HUES48 (cell line): ENCODE data around the gene RPS6KA2.

Experiments used
- H3K27ac ChIP-seq: one replicate; pipeline ENCODE4 v1.7.0; 2013; ENCODE audit warnings: low read depth, low read length, inconsistent platforms
- H3K27me3 ChIP-seq: 2 replicates; pipeline ENCODE4 v1.6.1; 2013; ENCODE audit warnings: mild to moderate bottlenecking, low read length; ENCODE audit not compliant: control insufficient read depth, insufficient read depth
- H3K36me3 ChIP-seq: 2 replicates; pipeline ENCODE4 v1.6.1; 2013; ENCODE audit warnings: low read length; ENCODE audit not compliant: control insufficient read depth, insufficient read depth
- H3K4me1 ChIP-seq: 2 replicates; pipeline ENCODE4 v1.6.1; 2013; ENCODE audit warnings: mild to moderate bottlenecking, low read length; ENCODE audit not compliant: control insufficient read depth, insufficient read depth
- H3K4me3 ChIP-seq: 2 replicates; pipeline ENCODE4 v1.5.1; 2013; ENCODE audit warnings: mild to moderate bottlenecking, low read depth, low read length
- H3K9ac ChIP-seq: 2 replicates; pipeline ENCODE4 v1.6.1; 2013; ENCODE audit warnings: mild to moderate bottlenecking, low read depth, low read length, moderate library complexity
- H3K9me3 ChIP-seq: 2 replicates; pipeline ENCODE4 v1.6.1; 2013; ENCODE audit warnings: low read length; ENCODE audit not compliant: control insufficient read depth, insufficient read depth

RPS6KA2 gene

DNA sequence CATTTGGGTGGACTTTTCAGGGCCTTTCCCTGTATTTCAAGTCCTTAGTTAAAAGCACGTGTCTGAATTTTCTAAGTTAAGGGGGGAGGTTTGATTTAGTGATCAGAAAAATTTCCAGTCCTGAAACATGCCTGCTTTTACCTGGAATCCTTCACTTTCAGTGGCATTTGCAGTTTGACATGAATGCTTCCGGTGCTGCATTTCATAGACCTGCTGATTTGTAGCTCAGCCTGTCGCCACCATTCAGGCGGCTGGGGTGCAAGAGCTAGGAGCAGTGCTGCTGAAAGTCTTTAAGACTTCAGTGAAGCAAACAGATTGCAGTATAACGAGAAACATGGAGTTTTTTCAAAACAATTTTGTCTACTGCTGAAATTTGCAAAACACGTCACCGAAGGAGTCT, 14.0 kb downstream of the RPS6KA2 start:
- H3K27ac ChIP-seq = no peak overlapping the region
- H3K9ac ChIP-seq = no peak overlapping the region
- no peaks in the 10 kb centered on the region for H3K27me3 ChIP-seq
- peaks cover 1% of the 10 kb centered on the region; the same call in 1 of the 2 replicates for H3K36me3 ChIP-seq
- no peak overlapping the region for H3K4me3 ChIP-seq
- peaks cover 14% of the 10 kb centered on the region for H3K4me1 ChIP-seq
- no peaks in the 10 kb centered on the region for H3K9me3 ChIP-seq

DNA sequence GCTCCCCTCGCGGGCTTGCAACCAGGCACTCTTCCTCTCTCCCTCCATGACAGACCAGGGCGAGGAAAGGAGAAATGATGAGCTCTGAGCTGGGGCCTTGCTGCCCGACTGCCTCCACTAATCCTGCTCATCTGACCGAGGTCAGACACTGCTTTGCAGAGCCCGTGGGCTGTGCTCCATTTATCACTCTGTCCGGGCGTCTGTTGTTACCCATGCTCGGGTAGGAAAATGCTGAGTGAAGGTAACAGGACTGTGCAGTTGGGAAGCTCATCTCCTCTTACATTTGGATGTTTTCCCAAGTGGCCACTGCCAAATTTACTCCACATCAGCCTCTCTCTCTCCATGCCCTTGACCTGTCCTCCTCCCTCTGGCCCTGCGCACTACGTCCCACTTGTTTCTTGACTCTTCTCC, 14.6 kb downstream of the RPS6KA2 start:
- Histone ChIP-seq H3K4me1 (peaks cover 14% of the 10 kb centered on the region), H3K9ac (no peak overlapping the region), H3K9me3 (no peaks in the 10 kb centered on the region), H3K36me3 (no peaks in the 10 kb centered on the region), H3K4me3 (no peak overlapping the region), H3K27ac (no peak overlapping the region), H3K27me3 (no peaks in the 10 kb centered on the region)

DNA sequence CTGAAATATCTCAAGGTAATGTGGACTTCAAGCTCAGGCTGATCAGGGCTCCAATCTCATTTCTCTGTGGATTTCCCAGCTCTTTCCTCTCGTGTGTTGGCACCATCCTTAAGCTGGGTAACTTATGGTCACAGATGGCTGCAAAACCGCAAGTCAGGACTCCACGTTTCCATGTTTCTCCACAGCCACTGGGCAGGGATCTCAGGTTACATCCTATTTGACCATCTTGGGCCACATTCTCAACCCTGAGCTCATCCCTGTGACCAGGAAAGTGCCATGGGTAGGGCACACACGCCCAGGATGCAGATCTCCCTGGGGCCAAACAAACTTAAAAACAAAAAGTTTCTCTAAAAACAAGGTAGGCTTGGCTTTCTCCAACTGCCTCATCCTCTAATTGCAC, 15.4 kb downstream of the RPS6KA2 start:
- Histone ChIP-seq H3K27me3 (no peaks in the 10 kb centered on the region), H3K36me3 (no peaks in the 10 kb centered on the region), H3K9ac (no peak overlapping the region), H3K4me3 (no peak overlapping the region), H3K27ac (no peak overlapping the region), H3K9me3 (no peaks in the 10 kb centered on the region), H3K4me1 (peaks cover 14% of the 10 kb centered on the region)

DNA sequence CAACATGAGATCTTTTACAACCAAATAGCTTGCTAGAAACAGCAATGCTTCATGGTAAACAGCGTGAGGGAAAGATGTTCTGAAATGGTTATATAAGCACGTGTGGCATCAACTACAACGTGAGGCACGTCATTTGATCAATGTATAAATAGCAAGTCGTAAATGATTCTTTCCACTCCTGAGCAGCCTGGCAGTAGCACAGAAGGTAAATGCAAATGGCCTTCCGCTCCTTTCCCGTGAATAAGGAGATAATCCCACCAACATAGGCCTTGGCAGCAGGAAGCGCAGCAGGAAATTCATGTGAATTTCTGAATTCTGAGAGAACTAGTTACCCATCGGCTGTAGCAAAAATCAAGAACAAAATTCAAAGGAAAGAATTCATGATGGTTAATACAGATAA, 17.0 kb downstream of the RPS6KA2 start:
- Histone ChIP-seq H3K27me3 (no peaks in the 10 kb centered on the region), H3K4me1 (peaks cover 13% of the 10 kb centered on the region), H3K9ac (no peak overlapping the region), H3K9me3 (no peaks in the 10 kb centered on the region), H3K27ac (no peak overlapping the region), H3K36me3 (no peaks in the 10 kb centered on the region), H3K4me3 (no peak overlapping the region)

DNA sequence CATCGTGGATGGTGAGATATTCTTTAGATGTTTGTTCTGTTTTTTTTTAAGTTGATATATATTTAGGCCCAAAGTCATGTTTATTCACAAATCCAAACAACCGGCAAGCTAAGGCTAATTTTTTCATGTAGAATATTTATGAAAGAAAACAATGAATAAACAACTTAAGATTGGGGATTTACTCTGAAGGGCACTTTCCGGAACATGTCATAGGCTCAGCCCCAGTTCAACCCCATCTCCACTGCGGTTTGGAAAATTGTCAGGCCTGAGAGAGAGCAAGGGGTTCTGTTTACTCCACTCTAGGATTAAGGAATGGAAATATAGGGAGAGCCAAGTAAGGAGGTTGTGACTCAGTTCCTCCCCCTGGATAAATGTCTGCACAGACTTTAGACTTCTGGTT, 18.3 kb downstream of the RPS6KA2 start:
- Histone ChIP-seq H3K9me3 (no peaks in the 10 kb centered on the region), H3K4me1 (peaks cover 9% of the 10 kb centered on the region; the same call in 1 of the 2 replicates)

GRCh38 chr6:166605752-166606151, 21.3 kb downstream of the RPS6KA2 start:
- no peak overlapping the region for H3K27ac ChIP-seq

More for the DNA sequence above, 18.3 kb downstream of the RPS6KA2 start:
- Histone ChIP-seq H3K27me3 (no peaks in the 10 kb centered on the region), H3K36me3 (no peaks in the 10 kb centered on the region), H3K4me3 (no peak overlapping the region), H3K9ac (no peak overlapping the region), H3K27ac (no peak overlapping the region)

GRCh38 chr6:166604911-166605310, 22.1 kb downstream of the RPS6KA2 start:
- H3K4me3 ChIP-seq = no peak overlapping the region
- H3K27ac ChIP-seq = no peak overlapping the region
- no peaks in the 10 kb centered on the region for H3K9me3 ChIP-seq
- no peak overlapping the region for H3K9ac ChIP-seq
- no peaks in the 10 kb centered on the region for H3K36me3 ChIP-seq
- no peaks in the 10 kb centered on the region for H3K27me3 ChIP-seq
- H3K4me1 ChIP-seq = peaks cover 6% of the 10 kb centered on the region; the same call in 1 of the 2 replicates

More at GRCh38 chr6:166605752-166606151, 21.3 kb downstream of the RPS6KA2 start:
- H3K9ac ChIP-seq = no peak overlapping the region
- H3K4me1 ChIP-seq = peaks cover 14% of the 10 kb centered on the region; the same call in 1 of the 2 replicates
- H3K4me3 ChIP-seq = no peak overlapping the region
- H3K27me3 ChIP-seq = no peaks in the 10 kb centered on the region
- no peaks in the 10 kb centered on the region for H3K36me3 ChIP-seq
- H3K9me3 ChIP-seq = no peaks in the 10 kb centered on the region

DNA sequence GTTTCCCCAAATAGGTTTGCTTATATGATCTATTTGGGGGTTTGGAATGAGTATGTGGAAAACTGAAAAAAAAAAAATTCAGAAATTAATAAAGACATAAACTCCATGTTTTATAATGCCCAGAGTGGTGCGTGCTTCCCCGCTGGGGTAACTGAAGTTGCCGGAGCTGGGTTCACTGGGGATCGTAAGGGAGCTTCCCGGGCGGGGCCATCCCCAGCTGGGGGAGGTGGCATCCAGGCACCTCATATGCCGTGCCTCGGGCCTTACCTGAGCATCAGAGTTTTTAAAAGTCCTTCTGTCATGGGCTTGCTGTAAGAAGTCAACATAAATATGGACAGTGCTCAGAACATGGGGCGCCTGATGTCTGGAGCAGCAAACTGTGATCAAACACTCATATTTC, 22.7 kb downstream of the RPS6KA2 start:
- Histone ChIP-seq H3K9ac (no peak overlapping the region), H3K4me1 (peaks cover 5% of the 10 kb centered on the region; the same call in 1 of the 2 replicates)

DNA sequence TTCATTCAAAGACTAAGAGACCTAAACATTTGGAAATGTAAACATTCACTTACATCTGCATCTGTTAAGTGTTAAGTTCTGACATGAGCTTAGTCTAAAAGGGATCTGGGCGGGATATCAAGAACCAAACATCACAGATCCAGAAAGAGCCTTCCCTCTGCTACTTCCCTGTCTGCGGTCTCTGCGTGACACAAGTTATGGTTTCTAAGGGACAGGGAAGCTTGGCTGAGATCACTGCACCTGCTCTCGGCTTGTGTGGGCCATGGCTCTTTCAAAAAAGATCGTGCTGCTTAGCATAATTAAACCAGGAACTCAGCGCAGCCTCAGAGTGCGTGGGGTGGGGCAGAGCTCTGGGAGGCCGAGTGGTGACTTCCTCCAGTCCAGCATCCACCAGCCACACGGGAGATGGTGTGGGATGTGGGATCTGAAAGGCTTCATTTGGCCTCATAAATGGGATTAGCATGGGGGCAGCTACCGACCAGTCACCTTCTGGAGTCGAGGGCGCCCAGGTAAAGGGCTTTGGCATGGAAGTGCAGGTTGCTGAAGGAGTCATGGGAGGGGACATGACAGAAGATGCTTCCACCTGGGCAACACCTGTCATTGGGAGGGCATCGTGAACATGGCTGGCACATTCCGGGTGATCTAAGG, 23.9 kb downstream of the RPS6KA2 start:
- no peaks in the 10 kb centered on the region for H3K9me3 ChIP-seq
- no peak overlapping the region for H3K27ac ChIP-seq
- H3K36me3 ChIP-seq = no peaks in the 10 kb centered on the region

More for the DNA sequence above, 22.7 kb downstream of the RPS6KA2 start:
- Histone ChIP-seq H3K36me3 (no peaks in the 10 kb centered on the region), H3K4me3 (no peak overlapping the region), H3K27ac (no peak overlapping the region), H3K27me3 (no peaks in the 10 kb centered on the region), H3K9me3 (no peaks in the 10 kb centered on the region)

GRCh38 chr6:166601956-166602355, 25.1 kb downstream of the RPS6KA2 start:
- Histone ChIP-seq H3K27me3 (no peaks in the 10 kb centered on the region), H3K9me3 (no peaks in the 10 kb centered on the region), H3K9ac (no peak overlapping the region), H3K4me1 (peaks cover 11% of the 10 kb centered on the region), H3K4me3 (no peak overlapping the region), H3K36me3 (no peaks in the 10 kb centered on the region), H3K27ac (no peak overlapping the region)

More for the DNA sequence above, 23.9 kb downstream of the RPS6KA2 start:
- Histone ChIP-seq H3K4me1 (peaks cover 9% of the 10 kb centered on the region), H3K4me3 (no peak overlapping the region), H3K27me3 (no peaks in the 10 kb centered on the region), H3K9ac (no peak overlapping the region)

DNA sequence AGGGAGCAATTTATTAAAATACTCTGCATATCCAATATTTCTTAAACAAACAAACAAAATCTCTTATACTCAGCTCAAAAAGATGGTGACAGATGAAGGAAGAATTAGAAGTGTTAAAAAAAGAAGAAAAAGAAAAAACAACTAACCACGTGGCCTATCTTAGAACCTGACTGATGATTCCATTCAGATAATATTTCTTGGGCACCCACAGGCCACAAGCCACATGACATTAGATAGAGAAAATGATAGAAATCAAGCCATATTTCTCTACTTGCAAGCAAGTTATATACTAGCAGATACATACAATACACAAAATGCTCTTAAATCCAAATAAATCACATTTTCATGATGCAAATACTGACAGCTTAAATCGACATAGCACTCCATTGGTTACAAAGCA, 26.1 kb downstream of the RPS6KA2 start:
- no peaks in the 10 kb centered on the region for H3K36me3 ChIP-seq
- no peak overlapping the region for H3K4me3 ChIP-seq
- no peak overlapping the region for H3K9ac ChIP-seq
- no peaks in the 10 kb centered on the region for H3K9me3 ChIP-seq
- no peak overlapping the region for H3K27ac ChIP-seq
- no peaks in the 10 kb centered on the region for H3K27me3 ChIP-seq
- H3K4me1 ChIP-seq = peaks cover 11% of the 10 kb centered on the region
